ENCODE measurements around the gene ENPP6.
A peak's percentile ranks its signal among the peaks of the same experiment; 100 is the strongest.

The ENPP6 gene

GRCh38 chr4:184190711-184191110 lies 27.0 kb downstream of the ENPP6 start:
- no peak for DNase-seq (ENCODE audit: low spot score)

GRCh38 chr4:184189966-184190365 lies 27.7 kb downstream of the ENPP6 start:
- no peak for DNase-seq (ENCODE audit: low spot score)

GRCh38 chr4:184188443-184189400 lies 29.0 kb downstream of the ENPP6 start:
- no peak for DNase-seq (ENCODE audit: low spot score)

GRCh38 chr4:184177271-184177670 lies 40.4 kb downstream of the ENPP6 start:
- DNase-seq (ENCODE audit: low spot score), result no peak

- no peak for DNase-seq (ENCODE audit: low spot score)
Observed at GRCh38 chr4:184174571-184175488, 42.8 kb downstream of the ENPP6 start.

- DNase-seq (ENCODE audit: low spot score), result no peak
Observed at GRCh38 chr4:184171011-184171410, 46.7 kb downstream of the ENPP6 start.

GRCh38 chr4:184169225-184169867 lies 48.3 kb downstream of the ENPP6 start:
- DNase-seq (ENCODE audit: low spot score), result no peak

- peak; percentile 38 for DNase-seq (ENCODE audit: low spot score)
Observed at GRCh38 chr4:184168406-184169019, 49.2 kb downstream of the ENPP6 start.

- DNase-seq (ENCODE audit: low spot score), result no peak
Observed at GRCh38 chr4:184167576-184167975, 50.1 kb downstream of the ENPP6 start.

GRCh38 chr4:184166736-184167135 lies 50.9 kb downstream of the ENPP6 start:
- DNase-seq (ENCODE audit: low spot score), result no peak

GRCh38 chr4:184165291-184165690 lies 52.4 kb downstream of the ENPP6 start:
- no peak for DNase-seq (ENCODE audit: low spot score)

GRCh38 chr4:184163813-184164212 lies 53.9 kb downstream of the ENPP6 start:
- peak; percentile 30 for DNase-seq (ENCODE audit: low spot score)

GRCh38 chr4:184162596-184162995 lies 55.1 kb downstream of the ENPP6 start:
- no peak for DNase-seq (ENCODE audit: low spot score)

GRCh38 chr4:184157322-184157721 lies 60.4 kb downstream of the ENPP6 start:
- no peak for DNase-seq (ENCODE audit: low spot score)

GRCh38 chr4:184156163-184156920 lies 61.3 kb downstream of the ENPP6 start:
- DNase-seq (ENCODE audit: low spot score), result no peak

GRCh38 chr4:184154199-184154598 lies 63.5 kb downstream of the ENPP6 start:
- no peak for DNase-seq (ENCODE audit: low spot score)

GRCh38 chr4:184153781-184154180 lies 63.9 kb downstream of the ENPP6 start:
- DNase-seq (ENCODE audit: low spot score), result no peak

GRCh38 chr4:184151988-184152485 lies 65.6 kb downstream of the ENPP6 start:
- no peak for DNase-seq (ENCODE audit: low spot score)

- no peak for DNase-seq (ENCODE audit: low spot score)
Observed at GRCh38 chr4:184150102-184150839, 67.4 kb downstream of the ENPP6 start.

All from HuH-7 (cell line).